IMR-90 (cell line): Measurements from ENCODE around the gene FKBP6. TPM values are rescaled to one million over a fixed set of nuclear protein-coding genes. Genes with fewer than 3 reads are reported as not detected.

ENCODE experiments used
- ATAC-seq: fragments of 200-7000 bp; cut with Tn5 transposase; 2 replicates; pipeline ENCODE4 v1.9.1; 2020; ENCODE audit warnings: low read depth, mild to moderate bottlenecking, moderate library complexity
- BruUV-seq: library from RNA; stranded (reverse); fragments of 400-500 nt; replicated peaks from 2 replicates; lab custom pipeline; 2021; lab: Mats Ljungman, UMichigan
- CTCF ChIA-PET: fragments of 300-600 bp; formaldehyde crosslinking; extraction: SDS; loops from one replicate; lab custom pipeline; 2021; ENCODE audit warnings: antibody characterized with exemption; lab: Yijun Ruan, JAX
- POLR2A ChIA-PET: fragments of 300-600 bp; sonication (Branson Sonifier 250); formaldehyde crosslinking; loops from one replicate; lab custom pipeline; 2022; ENCODE audit warnings: antibody characterized with exemption; ENCODE audit not compliant: unreplicated experiment; lab: Charles Lee
- DNase-seq: peaks from one replicate; pipeline ENCODE4 v3.0.0; 2013
- H2AFZ ChIP-seq: replicated peaks from 2 replicates; pipeline ENCODE3; 2013; ENCODE audit warnings: low read length, mild to moderate bottlenecking; ENCODE audit not compliant: poor library complexity
- H2AK5ac ChIP-seq: 2 replicates; pipeline ENCODE4 v1.6.1; 2013; ENCODE audit warnings: low read depth, low read length, inconsistent platforms
- H2AK9ac ChIP-seq: replicated peaks from 2 replicates; pipeline ENCODE3; 2013; ENCODE audit warnings: mild to moderate bottlenecking, low read depth, low read length, moderate library complexity; ENCODE audit not compliant: poor library complexity
- H2BK120ac ChIP-seq: 2 replicates; pipeline ENCODE4 v1.6.1; 2013; ENCODE audit warnings: low read depth, low read length, inconsistent platforms
- H2BK15ac ChIP-seq: 3 replicates; pipeline ENCODE4 v1.6.1; 2013; ENCODE audit warnings: low read depth, low read length, inconsistent platforms
- H2BK20ac ChIP-seq: 2 replicates; pipeline ENCODE4 v1.6.1; 2013; ENCODE audit warnings: low read depth, mild to moderate bottlenecking, inconsistent platforms, low read length, moderate library complexity
- H2BK5ac ChIP-seq: 2 replicates; pipeline ENCODE4 v1.6.1; 2013; ENCODE audit warnings: mild to moderate bottlenecking, low read depth, low read length, inconsistent platforms; ENCODE audit not compliant: poor library complexity, severe bottlenecking
- H3K14ac ChIP-seq: replicated peaks from 2 replicates; pipeline ENCODE4 v1.6.1; 2013; ENCODE audit warnings: low read depth, low read length, inconsistent platforms
- H3K18ac ChIP-seq: 2 replicates; pipeline ENCODE4 v1.6.1; 2013; ENCODE audit warnings: low read depth, low read length, control low read depth
- H3K23ac ChIP-seq: 2 replicates; pipeline ENCODE4 v1.6.1; 2013; ENCODE audit warnings: low read depth, low read length, inconsistent platforms
- H3K27ac ChIP-seq: 2 replicates; pipeline ENCODE4 v1.5.1; 2013; ENCODE audit warnings: mild to moderate bottlenecking, control low read depth, low read length; ENCODE audit not compliant: insufficient read depth
- H3K27me3 ChIP-seq: 2 replicates; pipeline ENCODE4 v1.6.1; 2013; ENCODE audit warnings: low read length; ENCODE audit not compliant: control insufficient read depth, insufficient read depth
- H3K36me3 ChIP-seq: 2 replicates; pipeline ENCODE4 v1.6.1; 2013; ENCODE audit warnings: low read length, mixed read lengths; ENCODE audit not compliant: control insufficient read depth, insufficient read depth
- H3K4ac ChIP-seq: 2 replicates; pipeline ENCODE4 v1.6.1; 2013; ENCODE audit warnings: low read depth, low read length, inconsistent platforms
- H3K4me1 ChIP-seq: 2 replicates; pipeline ENCODE4 v1.6.1; 2013; ENCODE audit warnings: low read length, mixed read lengths; ENCODE audit not compliant: control insufficient read depth, insufficient read depth
- H3K4me2 ChIP-seq: 2 replicates; pipeline ENCODE4 v1.6.1; 2013; ENCODE audit warnings: low read depth, mild to moderate bottlenecking, control low read depth, low read length, moderate library complexity
- H3K4me3 ChIP-seq: 2 replicates; pipeline ENCODE4 v1.5.1; 2013; ENCODE audit warnings: low read depth, mild to moderate bottlenecking, control low read depth, low read length, moderate library complexity; ENCODE audit not compliant: insufficient read depth
- H3K56ac ChIP-seq: 2 replicates; pipeline ENCODE4 v1.6.1; 2013; ENCODE audit warnings: low read length, inconsistent platforms; ENCODE audit not compliant: insufficient read depth; ENCODE audit errors: extremely low read depth
- H3K79me1 ChIP-seq, 2 experiments: 2 replicates each; pipeline ENCODE4 v1.6.1; 2013; ENCODE audit warnings: low read length in 2 of 2, inconsistent platforms in 1 of 2, low read depth in 1 of 2
- H3K9ac ChIP-seq: 2 replicates; pipeline ENCODE4 v1.6.1; 2013; ENCODE audit warnings: low read depth, low read length, control low read depth
- H3K9me1 ChIP-seq: 2 replicates; pipeline ENCODE4 v1.6.1; 2013; ENCODE audit warnings: low read length, inconsistent platforms; ENCODE audit not compliant: insufficient read depth
- H3K9me3 ChIP-seq: 2 replicates; pipeline ENCODE4 v1.6.1; 2013; ENCODE audit warnings: low read length; ENCODE audit not compliant: control insufficient read depth, insufficient read depth
- H4K20me1 ChIP-seq: 2 replicates; pipeline ENCODE4 v1.6.1; 2013; ENCODE audit warnings: low read length, inconsistent platforms; ENCODE audit not compliant: insufficient read depth
- H4K5ac ChIP-seq: 2 replicates; pipeline ENCODE4 v1.6.1; 2013; ENCODE audit warnings: mild to moderate bottlenecking, low read depth, low read length, control low read depth
- H4K8ac ChIP-seq, 2 experiments: 2 replicates each; pipeline ENCODE4 v1.6.1; 2013; ENCODE audit warnings: low read depth in 2 of 2, low read length in 2 of 2, control low read depth in 1 of 2, inconsistent platforms in 1 of 2
- H4K91ac ChIP-seq: 2 replicates; pipeline ENCODE4 v1.6.1; 2013; ENCODE audit warnings: low read depth, low read length, inconsistent platforms; ENCODE audit not compliant: insufficient read depth
- BHLHE40 ChIP-seq: fragments of 150-350 bp; IDR thresholded peaks from 2 replicates; pipeline ENCODE4 v1.6.1; 2016; ENCODE audit warnings: mild to moderate bottlenecking, low read depth, low read length
- CEBPB ChIP-seq: IDR thresholded peaks from 2 replicates; pipeline ENCODE4 v1.6.1; 2012; ENCODE audit warnings: low read depth, low read length, improper control_type of control experiment
- CHD1 ChIP-seq: IDR thresholded peaks from 2 replicates; pipeline ENCODE4 v1.6.1; 2012; ENCODE audit warnings: low read depth, low read length, improper control_type of control experiment
- FOS ChIP-seq: fragments of 150-350 bp; IDR thresholded peaks from 2 replicates; pipeline ENCODE4 v1.6.1; 2016; ENCODE audit warnings: low read depth, low read length
- MAFK ChIP-seq: IDR thresholded peaks from 2 replicates; pipeline ENCODE4 v1.6.1; 2012; ENCODE audit warnings: low read depth, low read length, improper control_type of control experiment
- MAZ ChIP-seq: IDR thresholded peaks from 2 replicates; pipeline ENCODE4 v1.6.1; 2012; ENCODE audit warnings: low read depth, mild to moderate bottlenecking, low read length, improper control_type of control experiment, moderate library complexity, borderline replicate concordance
- MXI1 ChIP-seq: IDR thresholded peaks from 2 replicates; pipeline ENCODE4 v1.6.1; 2012; ENCODE audit warnings: low read depth, mild to moderate bottlenecking, low read length, moderate library complexity, borderline replicate concordance
- NFE2L2 ChIP-seq: fragments of 150-350 bp; IDR thresholded peaks from 2 replicates; pipeline ENCODE4 v1.6.1; 2016; ENCODE audit warnings: low read depth, mild to moderate bottlenecking, low read length
- POLR2A ChIP-seq: IDR thresholded peaks from 2 replicates; pipeline ENCODE4 v1.6.1; 2012; ENCODE audit warnings: mild to moderate bottlenecking, low read depth, low read length
- RAD21 ChIP-seq: IDR thresholded peaks from 2 replicates; pipeline ENCODE4 v1.6.1; 2012; ENCODE audit warnings: low read length, improper control_type of control experiment
- RCOR1 ChIP-seq: IDR thresholded peaks from 2 replicates; pipeline ENCODE4 v1.6.1; 2012; ENCODE audit warnings: mild to moderate bottlenecking, low read length, improper control_type of control experiment; ENCODE audit not compliant: insufficient replicate concordance
- RFX5 ChIP-seq: IDR thresholded peaks from 2 replicates; pipeline ENCODE4 v1.8.0; 2012; ENCODE audit warnings: low read depth, mild to moderate bottlenecking, low read length, moderate library complexity
- SMC3 ChIP-seq: fragments of 150-350 bp; IDR thresholded peaks from 2 replicates; pipeline ENCODE4 v1.6.1; 2016; ENCODE audit warnings: low read depth, mild to moderate bottlenecking, antibody characterized with exemption, low read length, moderate library complexity
- WGBS, 2 experiments: methylation state at CpG; one replicate each; pipeline versions ENCODE4 v1.1.5 to v1.1.7; 2013; ENCODE audit warnings: missing lambda C conversion rate in 2 of 2; ENCODE audit not compliant: insufficient read length in 1 of 2; ENCODE audit errors: extremely low coverage in 2 of 2; 5-methylcytosine and 5-hydroxymethylcytosine counted together
- dilution Hi-C: fragments of 300-500 bp; cut with HindIII; formaldehyde crosslinking; loops from one replicate; pipeline ENCODE4 v1.14.3; 2018; ENCODE audit warnings: low sequenced_read_pairs; ENCODE audit not compliant: unreplicated experiment
- in situ Hi-C: fragments of 300-500 bp; cut with MboI; formaldehyde crosslinking; loops from 3 replicates; pipeline ENCODE4 v1.14.3; 2019; ENCODE audit warnings: low sequenced_read_pairs, inconsistent platforms, mixed read lengths
- intact Hi-C: fragments of 100-400 bp; cut with micrococcal nuclease; formaldehyde crosslinking; loops from 2 replicates; pipeline ENCODE4 v1.10.0; 2022
- polyA plus RNA-seq, 3 experiments: library from polyadenylated mRNA; depleted of rRNA; stranded (reverse); fragments of >200 nt; gene quantifications; 2 replicates each; pipeline ENCODE4 v1.2.3, GENCODE V29; 2012; ENCODE audit warnings: low replicate concordance in 1 of 3
- total RNA-seq: library from RNA; depleted of rRNA; stranded (reverse); fragments of >200 nt; gene quantifications from 2 replicates; pipeline ENCODE4 v1.2.3, GENCODE V29; 2012
- TF ChIP-seq, protein P1 (sequence below): fragments of 150-350 bp; IDR thresholded peaks from 2 replicates; pipeline ENCODE4 v1.6.1; 2017; ENCODE audit warnings: mild to moderate bottlenecking, antibody characterized with exemption, low read length, low read depth
- TF ChIP-seq, protein P2 (sequence below): conservative IDR thresholded peaks from 2 replicates; pipeline ENCODE4 v1.5.1; 2012; ENCODE audit warnings: mild to moderate bottlenecking, low read depth, low read length, improper control_type of control experiment
- TF ChIP-seq, protein P3 (sequence below): fragments of 150-350 bp; IDR thresholded peaks from 2 replicates; pipeline ENCODE4 v1.6.1; 2016; ENCODE audit warnings: low read depth, mild to moderate bottlenecking, low read length, moderate library complexity, borderline replicate concordance

FKBP6 gene
- total and polyA plus RNA-seq, 2 of the 4 experiments (the other 2 are of a cell fraction): not detected

DNA sequence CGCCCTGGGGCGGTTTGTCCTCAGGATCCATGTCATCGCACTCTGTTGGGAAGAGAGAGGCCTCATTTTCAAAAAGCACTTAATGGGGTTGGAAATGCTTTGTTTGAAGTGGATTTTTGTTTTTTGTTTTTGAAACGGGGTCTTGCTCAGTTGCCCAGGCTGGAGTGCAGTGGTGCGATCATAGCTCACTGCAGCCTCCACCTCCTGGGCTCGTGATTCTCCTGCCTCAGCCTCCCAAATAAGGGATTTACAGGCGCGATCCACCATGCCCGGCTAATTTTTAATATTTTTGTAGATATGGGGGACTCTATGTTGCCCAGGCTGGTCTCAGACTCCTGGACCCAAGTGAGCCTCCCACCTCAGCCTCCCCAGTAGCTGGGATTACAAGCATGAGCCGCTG is 735 bp downstream of the FKBP6 start:
- ChIA-PET CTCF (no interaction called here), POLR2A (no interaction called here)
- no peak overlapping the region for H3K4me2 ChIP-seq
- no peaks in the 10 kb centered on the region for H3K36me3 ChIP-seq
- no peak overlapping the region for H2AFZ ChIP-seq
- no peak overlapping the region for H3K23ac ChIP-seq
- DNase-seq: no peak
- peaks cover 10% of the 10 kb centered on the region for H3K27me3 ChIP-seq
- H4K5ac ChIP-seq: no peak overlapping the region
- H3K4me1 ChIP-seq: no peaks in the 10 kb centered on the region
- in situ Hi-C loops: no loop called here
- no peak overlapping the region for H2AK9ac ChIP-seq
- intact Hi-C loops: no loop called here
- no peak overlapping the region for H2AK5ac ChIP-seq
- no peak overlapping the region for H3K27ac ChIP-seq
- dilution Hi-C loops: no loop called here
- H3K9me3 ChIP-seq: no peaks in the 10 kb centered on the region
- ATAC-seq: no peak
- no peak overlapping the region for H3K4ac ChIP-seq
- no peaks in the 10 kb centered on the region; the same call in 1 of the 2 replicates for H3K9me1 ChIP-seq
- no peak overlapping the region for H2BK15ac ChIP-seq
- H4K20me1 ChIP-seq: no peaks in the 10 kb centered on the region
- H3K56ac ChIP-seq: no peak overlapping the region
- H3K18ac ChIP-seq: no peak overlapping the region
- H4K8ac ChIP-seq: no peak overlapping the region
- TF ChIP-seq CHD1: no peak
- TF ChIP-seq RCOR1: no peak
- TF ChIP-seq, protein P1, sequence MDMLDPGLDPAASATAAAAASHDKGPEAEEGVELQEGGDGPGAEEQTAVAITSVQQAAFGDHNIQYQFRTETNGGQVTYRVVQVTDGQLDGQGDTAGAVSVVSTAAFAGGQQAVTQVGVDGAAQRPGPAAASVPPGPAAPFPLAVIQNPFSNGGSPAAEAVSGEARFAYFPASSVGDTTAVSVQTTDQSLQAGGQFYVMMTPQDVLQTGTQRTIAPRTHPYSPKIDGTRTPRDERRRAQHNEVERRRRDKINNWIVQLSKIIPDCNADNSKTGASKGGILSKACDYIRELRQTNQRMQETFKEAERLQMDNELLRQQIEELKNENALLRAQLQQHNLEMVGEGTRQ: no peak
- no peak for TF ChIP-seq SMC3
- TF ChIP-seq MAZ: no peak
- TF ChIP-seq RFX5: no peak
- TF ChIP-seq, protein P2, sequence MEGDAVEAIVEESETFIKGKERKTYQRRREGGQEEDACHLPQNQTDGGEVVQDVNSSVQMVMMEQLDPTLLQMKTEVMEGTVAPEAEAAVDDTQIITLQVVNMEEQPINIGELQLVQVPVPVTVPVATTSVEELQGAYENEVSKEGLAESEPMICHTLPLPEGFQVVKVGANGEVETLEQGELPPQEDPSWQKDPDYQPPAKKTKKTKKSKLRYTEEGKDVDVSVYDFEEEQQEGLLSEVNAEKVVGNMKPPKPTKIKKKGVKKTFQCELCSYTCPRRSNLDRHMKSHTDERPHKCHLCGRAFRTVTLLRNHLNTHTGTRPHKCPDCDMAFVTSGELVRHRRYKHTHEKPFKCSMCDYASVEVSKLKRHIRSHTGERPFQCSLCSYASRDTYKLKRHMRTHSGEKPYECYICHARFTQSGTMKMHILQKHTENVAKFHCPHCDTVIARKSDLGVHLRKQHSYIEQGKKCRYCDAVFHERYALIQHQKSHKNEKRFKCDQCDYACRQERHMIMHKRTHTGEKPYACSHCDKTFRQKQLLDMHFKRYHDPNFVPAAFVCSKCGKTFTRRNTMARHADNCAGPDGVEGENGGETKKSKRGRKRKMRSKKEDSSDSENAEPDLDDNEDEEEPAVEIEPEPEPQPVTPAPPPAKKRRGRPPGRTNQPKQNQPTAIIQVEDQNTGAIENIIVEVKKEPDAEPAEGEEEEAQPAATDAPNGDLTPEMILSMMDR: no peak
- TF ChIP-seq CEBPB: no peak
- TF ChIP-seq MXI1: no peak
- no peak for TF ChIP-seq RAD21
- no peak for TF ChIP-seq FOS
- no peak for TF ChIP-seq NFE2L2
- no peak for TF ChIP-seq BHLHE40
- TF ChIP-seq MAFK: no peak
- TF ChIP-seq, protein P3, sequence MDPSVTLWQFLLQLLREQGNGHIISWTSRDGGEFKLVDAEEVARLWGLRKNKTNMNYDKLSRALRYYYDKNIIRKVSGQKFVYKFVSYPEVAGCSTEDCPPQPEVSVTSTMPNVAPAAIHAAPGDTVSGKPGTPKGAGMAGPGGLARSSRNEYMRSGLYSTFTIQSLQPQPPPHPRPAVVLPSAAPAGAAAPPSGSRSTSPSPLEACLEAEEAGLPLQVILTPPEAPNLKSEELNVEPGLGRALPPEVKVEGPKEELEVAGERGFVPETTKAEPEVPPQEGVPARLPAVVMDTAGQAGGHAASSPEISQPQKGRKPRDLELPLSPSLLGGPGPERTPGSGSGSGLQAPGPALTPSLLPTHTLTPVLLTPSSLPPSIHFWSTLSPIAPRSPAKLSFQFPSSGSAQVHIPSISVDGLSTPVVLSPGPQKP: no peak
- no peak for TF ChIP-seq POLR2A
- no peak overlapping the region for H2BK20ac ChIP-seq
- H3K79me1 ChIP-seq: no peaks in the 10 kb centered on the region
- H2BK120ac ChIP-seq: no peak overlapping the region
- H2BK5ac ChIP-seq: no peak overlapping the region
- H3K14ac ChIP-seq: no peak overlapping the region
- no TSS peak for BruUV-seq
- H4K91ac ChIP-seq: no peak overlapping the region
- H3K9ac ChIP-seq: no peak overlapping the region
- H3K4me3 ChIP-seq: no peak overlapping the region
- 90% methylated on average over 2 of the region's 10 CpGs; no CpG with 5 or more reads in 1 of the 2 experiments for WGBS, 2 experiments
